ENCODE data around the gene TMEM35B.
A peak's percentile ranks its signal among the peaks of the same experiment; 100 is the strongest.
"Not testable (repeated sequence)": the region's sequence is repeated elsewhere in the genome, so short reads cannot be mapped to it uniquely, and the experiment has no call there.

TMEM35B gene

GRCh38 chr1:34984793-34985608 is at the start of gene TMEM35B:
Gene TMEM35B (minus strand): TSS chr1:34985347. CDS start chr1:34985305, 42 bp downstream.
- DNase-seq (ENCODE audit: low spot score), result peak; percentile 69

- DNase-seq (ENCODE audit: low spot score), result no peak
These were observed 48.2 kb upstream of the TMEM35B start for GRCh38 chr1:35033346-35033745.

- DNase-seq (ENCODE audit: low spot score), result no peak
These were observed 47.2 kb upstream of the TMEM35B start for GRCh38 chr1:35032384-35032739.

GRCh38 chr1:35030756-35031446 is 45.8 kb upstream of the TMEM35B start:
- DNase-seq (ENCODE audit: low spot score), result peak; percentile 35

- DNase-seq (ENCODE audit: low spot score), result no peak
These were observed 45.2 kb upstream of the TMEM35B start for GRCh38 chr1:35030338-35030737.

- DNase-seq (ENCODE audit: low spot score), result no peak
These were observed 44.6 kb upstream of the TMEM35B start for GRCh38 chr1:35029761-35030160.

GRCh38 chr1:35016406-35016805 is 31.3 kb upstream of the TMEM35B start:
- no peak for DNase-seq (ENCODE audit: low spot score)

GRCh38 chr1:35014486-35014885 is 29.3 kb upstream of the TMEM35B start:
- DNase-seq (ENCODE audit: low spot score), result no peak

GRCh38 chr1:35005711-35006110 is 20.6 kb upstream of the TMEM35B start:
- DNase-seq (ENCODE audit: low spot score), result no peak

- DNase-seq (ENCODE audit: low spot score), result no peak
These were observed 16.6 kb upstream of the TMEM35B start for GRCh38 chr1:35001743-35002142.

- DNase-seq (ENCODE audit: low spot score), result no peak
These were observed 9.7 kb upstream of the TMEM35B start for GRCh38 chr1:34994878-34995277.

GRCh38 chr1:34988581-34988980 is 3.4 kb upstream of the TMEM35B start:
- no peak for DNase-seq (ENCODE audit: low spot score)

GRCh38 chr1:34988147-34988546 is 3.0 kb upstream of the TMEM35B start:
- DNase-seq (ENCODE audit: low spot score), result no peak

GRCh38 chr1:34987018-34987417 is 1.9 kb upstream of the TMEM35B start:
- no peak for DNase-seq (ENCODE audit: low spot score)

GRCh38 chr1:34985609-34985904 is 410 bp upstream of the TMEM35B start:
- not testable (repeated sequence) for DNase-seq (ENCODE audit: low spot score)

- DNase-seq (ENCODE audit: low spot score), result peak; percentile 57
These were observed 733 bp downstream of the TMEM35B start for GRCh38 chr1:34984435-34984792.

GRCh38 chr1:34983700-34984355 is 1.3 kb downstream of the TMEM35B start:
- DNase-seq (ENCODE audit: low spot score), result no peak

- DNase-seq (ENCODE audit: low spot score), result no peak
These were observed 2.2 kb downstream of the TMEM35B start for GRCh38 chr1:34982820-34983376.

- DNase-seq (ENCODE audit: low spot score), result no peak
These were observed 4.4 kb downstream of the TMEM35B start for GRCh38 chr1:34980715-34981114.

GRCh38 chr1:34978921-34979320 is 6.2 kb downstream of the TMEM35B start:
- no peak for DNase-seq (ENCODE audit: low spot score)

- DNase-seq (ENCODE audit: low spot score), result no peak
These were observed 7.3 kb downstream of the TMEM35B start for GRCh38 chr1:34977858-34978257.

- no peak for DNase-seq (ENCODE audit: low spot score)
These were observed 8.0 kb downstream of the TMEM35B start for GRCh38 chr1:34977210-34977471.

Measured in cerebellar cortex (tissue), 1 donor.